Urinary bladder (tissue), 4 donors: Measurements from ENCODE around the gene ARSI. TPM values are rescaled to one million over a fixed set of nuclear protein-coding genes. Genes with fewer than 3 reads are reported as not detected.

Source experiments
- DNase-seq: peaks from one replicate; pipeline ENCODE4 v3.0.0-alpha.2; 2015; ENCODE audit errors: extremely low spot score
- H3K27ac ChIP-seq: one replicate; pipeline ENCODE4 v1.5.1; 2013; ENCODE audit warnings: low read depth, mild to moderate bottlenecking, moderate library complexity
- H3K36me3 ChIP-seq: one replicate; pipeline ENCODE4 v1.6.1; 2013; ENCODE audit warnings: mild to moderate bottlenecking, moderate library complexity; ENCODE audit not compliant: insufficient read depth
- H3K4me1 ChIP-seq: one replicate; pipeline ENCODE4 v1.6.1; 2013; ENCODE audit warnings: mild to moderate bottlenecking, moderate library complexity; ENCODE audit not compliant: insufficient read depth
- H3K4me3 ChIP-seq: one replicate; pipeline ENCODE4 v1.5.1; 2013; ENCODE audit warnings: low read depth, low read length
- WGBS: extraction: QIAGEN DNeasy Blood & Tissue Kit; methylation state at CpG from one replicate; pipeline ENCODE4 v1.1.7; 2013; 5-methylcytosine and 5-hydroxymethylcytosine counted together
- polyA plus RNA-seq: library from polyadenylated mRNA; stranded (reverse); fragments of 200-250 nt; gene quantifications from one replicate; pipeline ENCODE4 v1.2.3, GENCODE V29; 2013
- total RNA-seq: library from RNA; depleted of rRNA; stranded (reverse); fragments of >200 nt; gene quantifications from one replicate; pipeline ENCODE4 v1.2.3, GENCODE V29; 2014
- donor health status: healthy with polysubstance abuse.
- donor health status: healthy.

The ARSI gene
- total and polyA plus RNA-seq, 2 donors: 4.8 to 16.8 TPM

DNA sequence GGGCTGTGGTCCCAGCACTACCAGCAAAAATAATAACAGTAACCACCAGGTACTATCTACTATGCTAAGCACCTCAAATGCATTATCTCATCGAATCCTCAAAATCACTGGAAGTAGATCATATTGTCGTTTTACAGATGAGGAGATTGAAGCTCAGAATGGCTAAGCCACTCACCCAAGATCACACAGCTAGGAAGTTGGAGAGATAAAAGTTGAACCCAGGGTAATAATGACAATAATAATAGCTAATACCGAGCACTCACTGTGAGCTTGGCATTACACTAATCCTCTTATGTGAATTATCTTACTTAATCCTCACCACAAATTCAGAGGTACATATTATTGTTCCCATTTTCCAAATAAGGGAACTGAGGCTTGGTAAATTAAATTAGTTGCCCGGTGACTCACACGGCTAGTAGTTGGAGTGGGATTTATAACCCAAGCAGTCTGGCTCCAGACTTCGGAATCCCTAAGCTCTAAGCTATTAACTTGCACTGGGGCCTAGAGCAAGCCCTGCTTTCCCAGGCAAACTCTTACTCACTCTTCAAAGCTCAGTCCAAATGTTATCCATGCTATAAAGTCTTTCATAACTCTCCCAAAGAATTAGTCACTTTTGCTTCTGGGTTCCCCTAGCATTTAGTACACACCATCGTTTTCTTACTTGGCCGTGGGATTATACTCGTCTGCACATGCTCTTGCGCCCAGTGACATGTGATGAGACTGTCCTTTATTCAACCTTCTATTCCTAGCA lies 3.8 kb downstream of the ARSI start:
- WGBS: 38% methylated on average over 10 of the region's 10 CpGs
- H3K4me1 ChIP-seq: no peaks in the 10 kb centered on the region
- DNase-seq: no peak
- H3K36me3 ChIP-seq: no peaks in the 10 kb centered on the region
- no peak overlapping the region for H3K27ac ChIP-seq
- no peak overlapping the region for H3K4me3 ChIP-seq

DNA sequence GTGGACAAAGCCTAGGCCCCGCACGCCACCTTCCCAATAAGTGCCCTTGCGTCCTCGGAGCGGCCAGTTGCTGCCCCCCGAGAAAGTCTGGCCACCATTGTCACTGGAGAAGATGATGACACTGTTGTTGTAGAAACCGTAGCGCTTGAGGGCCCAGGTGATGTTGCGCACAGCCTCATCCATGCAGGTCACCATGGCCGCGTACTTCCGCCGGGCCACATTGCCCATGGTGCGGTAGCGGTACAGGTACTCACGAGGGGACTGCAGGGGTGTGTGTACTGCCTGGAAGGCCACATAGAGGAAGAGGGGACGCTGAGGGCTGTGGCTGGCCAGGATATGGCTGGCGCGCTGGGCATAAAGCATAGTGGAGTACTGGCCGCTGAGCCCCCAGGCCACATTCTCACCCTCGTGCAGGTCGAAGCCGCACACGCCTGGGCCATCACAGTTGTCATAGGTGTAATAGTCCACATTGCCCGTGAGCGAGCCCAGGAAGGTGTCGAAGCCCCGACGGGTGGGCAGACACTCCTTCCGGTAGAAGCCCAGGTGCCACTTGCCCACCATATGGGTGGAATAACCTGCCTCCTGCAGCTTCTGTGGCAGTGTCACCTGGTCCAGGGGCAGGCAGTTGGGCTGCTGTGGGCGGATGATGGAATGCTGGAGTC lies 4.6 kb downstream of the ARSI start:
- no peaks in the 10 kb centered on the region for H3K4me1 ChIP-seq
- DNase-seq: no peak

DNA sequence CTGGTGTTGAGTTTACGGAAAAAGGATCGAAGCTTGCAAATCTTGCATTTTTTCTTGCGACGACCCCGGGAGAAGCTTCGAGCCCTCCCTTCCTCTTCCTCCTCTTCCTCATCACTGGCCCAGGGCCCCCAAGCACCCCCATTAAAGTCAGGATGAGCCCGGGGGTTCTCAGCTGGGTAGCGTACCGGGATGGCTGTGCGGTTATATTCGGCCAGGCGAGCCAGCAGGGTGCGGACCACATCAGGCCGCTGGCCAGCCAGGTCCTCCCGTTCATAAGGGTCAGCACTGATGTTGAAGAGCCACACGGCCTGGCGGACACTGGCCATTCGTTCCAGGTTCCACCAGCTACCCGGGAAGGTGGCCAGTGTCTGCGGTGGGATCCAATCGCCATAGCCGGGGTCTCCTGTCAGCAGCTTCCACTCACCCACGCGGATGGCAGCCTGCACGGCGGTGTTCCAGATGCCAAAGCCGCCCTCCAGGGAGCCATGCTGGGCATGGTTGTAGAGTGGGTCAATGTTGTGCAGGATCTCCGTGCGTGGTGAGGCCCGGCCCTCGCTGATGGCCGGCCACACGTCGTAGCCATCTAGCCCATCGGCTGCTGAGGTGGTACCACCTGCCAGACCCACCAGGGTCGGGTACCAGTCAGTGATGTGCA lies 5.3 kb downstream of the ARSI start:
- no peaks in the 10 kb centered on the region for H3K4me1 ChIP-seq

More for the DNA sequence above, 4.6 kb downstream of the ARSI start:
- WGBS: 95% methylated on average over 31 of the region's 31 CpGs
- H3K36me3 ChIP-seq: no peaks in the 10 kb centered on the region
- no peak overlapping the region for H3K27ac ChIP-seq
- no peak overlapping the region for H3K4me3 ChIP-seq

DNA sequence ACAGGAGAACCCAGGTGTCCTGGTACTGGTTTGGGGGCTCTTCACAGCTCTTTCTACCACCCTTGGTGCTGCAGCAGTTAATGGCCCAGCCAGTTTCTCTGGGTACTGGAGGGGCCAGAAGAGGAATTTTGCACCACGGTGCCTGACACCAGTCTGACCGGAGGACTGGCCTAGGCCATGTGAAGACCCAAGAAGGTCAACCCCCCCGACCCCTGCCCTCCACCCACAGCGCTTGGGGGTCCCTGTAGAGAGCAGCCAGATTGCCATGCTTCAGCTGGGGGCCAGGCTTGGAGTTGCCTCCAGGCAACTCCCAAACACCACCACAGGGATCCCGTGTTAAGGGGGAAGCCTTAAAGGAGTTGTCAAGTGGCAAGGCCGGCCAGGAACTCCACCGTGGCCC lies 6.2 kb downstream of the ARSI start:
- H3K36me3 ChIP-seq: no peaks in the 10 kb centered on the region
- H3K4me3 ChIP-seq: no peak overlapping the region
- H3K27ac ChIP-seq: no peak overlapping the region
- 92% methylated on average over 7 of the region's 7 CpGs for WGBS
- no peak for DNase-seq
- no peaks in the 10 kb centered on the region for H3K4me1 ChIP-seq

More for the DNA sequence above, 5.3 kb downstream of the ARSI start:
- H3K4me3 ChIP-seq: no peak overlapping the region
- no peaks in the 10 kb centered on the region for H3K36me3 ChIP-seq
- H3K27ac ChIP-seq: no peak overlapping the region
- DNase-seq: no peak
- WGBS: 94% methylated on average over 36 of the region's 36 CpGs

DNA sequence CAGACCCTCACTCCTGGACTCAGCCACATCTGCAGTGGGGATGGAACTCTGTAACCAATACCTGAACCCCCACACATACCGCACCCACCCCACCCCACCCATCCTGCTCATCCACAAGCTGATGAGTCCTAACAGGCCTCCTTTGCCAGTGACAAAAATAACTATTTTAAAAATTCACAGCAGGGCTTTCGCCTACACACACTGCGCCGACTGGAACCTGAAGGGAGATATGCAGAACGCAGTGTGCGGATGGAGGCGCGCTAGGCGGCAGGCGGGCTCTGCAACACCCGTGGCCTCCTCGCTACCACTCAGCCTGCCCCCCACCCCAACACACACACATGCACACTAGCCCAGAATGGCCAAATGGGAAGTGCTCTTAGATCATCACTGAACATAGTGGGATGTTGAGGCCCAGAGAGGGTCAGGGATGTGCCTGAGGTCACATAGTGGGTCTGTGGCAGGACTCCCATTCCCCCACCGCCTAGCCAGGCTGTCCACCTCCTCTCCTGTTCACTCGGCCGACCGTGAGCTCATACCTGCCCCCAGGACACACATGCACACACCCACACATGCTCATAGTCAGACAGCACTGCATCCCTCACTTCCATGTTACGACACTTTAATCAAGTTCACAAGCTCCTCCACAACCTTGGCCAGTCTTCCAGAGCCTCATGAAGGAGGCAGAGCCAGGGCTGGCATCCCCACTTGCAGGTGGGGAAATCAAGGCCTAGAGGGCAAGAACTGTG lies 6.8 kb downstream of the ARSI start:
- H3K36me3 ChIP-seq: no peaks in the 10 kb centered on the region
- DNase-seq: no peak
- H3K27ac ChIP-seq: no peak overlapping the region
- H3K4me3 ChIP-seq: no peak overlapping the region
- 78% methylated on average over 17 of the region's 17 CpGs for WGBS
- no peaks in the 10 kb centered on the region for H3K4me1 ChIP-seq

DNA sequence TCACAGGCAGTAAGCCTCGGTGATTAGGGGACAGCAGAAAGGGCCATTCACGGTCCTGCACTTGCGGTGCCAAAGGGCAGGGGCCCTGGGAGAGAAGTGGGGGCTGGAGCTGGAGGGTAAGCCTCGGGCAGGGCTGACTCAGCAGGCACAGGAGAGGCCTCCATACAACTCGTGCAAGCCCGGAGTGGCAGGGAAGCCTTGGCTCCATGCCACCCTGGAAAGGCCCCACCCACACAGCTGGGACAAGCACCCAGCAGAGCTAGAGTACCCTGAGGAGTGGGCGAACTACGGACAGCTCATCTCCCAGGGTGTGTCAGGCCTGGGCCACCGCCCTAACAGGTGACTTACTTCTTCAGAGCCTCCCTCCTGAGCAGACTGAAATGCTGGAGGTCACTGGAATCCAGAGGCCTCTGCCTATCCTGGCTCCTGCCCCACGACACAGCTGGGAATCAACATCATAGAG lies 7.5 kb downstream of the ARSI start:
- no peak for DNase-seq
- Histone ChIP-seq H3K36me3 (no peaks in the 10 kb centered on the region), H3K4me1 (no peaks in the 10 kb centered on the region), H3K4me3 (no peak overlapping the region), H3K27ac (no peak overlapping the region)
- WGBS: 35% methylated on average over 10 of the region's 10 CpGs

DNA sequence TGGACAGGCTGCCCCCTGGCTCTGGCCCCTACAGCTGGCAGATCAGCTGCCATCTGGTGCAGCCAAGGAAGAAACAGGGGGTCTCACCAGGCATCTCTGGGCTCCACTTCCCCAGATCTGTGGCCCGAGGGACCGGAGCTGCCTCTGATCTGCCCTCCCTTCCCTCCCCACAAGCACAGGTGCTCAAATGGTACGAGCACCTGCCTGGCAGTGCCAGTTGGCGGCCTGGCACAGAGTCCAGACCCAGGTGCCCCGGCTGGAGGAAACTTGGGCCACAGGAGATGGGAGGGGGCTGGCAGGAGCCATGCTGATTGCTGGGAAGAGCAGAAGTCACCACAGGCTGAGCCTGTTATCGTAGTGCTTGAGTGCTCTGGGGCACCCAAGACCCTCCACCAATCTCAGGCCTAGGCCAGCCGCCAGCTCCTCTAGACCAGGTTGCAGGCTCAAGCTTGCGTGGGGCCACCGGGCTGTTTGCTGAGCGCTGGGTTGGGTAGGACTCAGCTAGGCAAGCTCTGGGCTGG lies 8.1 kb downstream of the ARSI start:
- H3K27ac ChIP-seq: no peak overlapping the region
- no peak overlapping the region for H3K4me3 ChIP-seq
- WGBS: 86% methylated on average over 10 of the region's 10 CpGs
- no peaks in the 10 kb centered on the region for H3K36me3 ChIP-seq
- no peak for DNase-seq
- no peaks in the 10 kb centered on the region for H3K4me1 ChIP-seq

DNA sequence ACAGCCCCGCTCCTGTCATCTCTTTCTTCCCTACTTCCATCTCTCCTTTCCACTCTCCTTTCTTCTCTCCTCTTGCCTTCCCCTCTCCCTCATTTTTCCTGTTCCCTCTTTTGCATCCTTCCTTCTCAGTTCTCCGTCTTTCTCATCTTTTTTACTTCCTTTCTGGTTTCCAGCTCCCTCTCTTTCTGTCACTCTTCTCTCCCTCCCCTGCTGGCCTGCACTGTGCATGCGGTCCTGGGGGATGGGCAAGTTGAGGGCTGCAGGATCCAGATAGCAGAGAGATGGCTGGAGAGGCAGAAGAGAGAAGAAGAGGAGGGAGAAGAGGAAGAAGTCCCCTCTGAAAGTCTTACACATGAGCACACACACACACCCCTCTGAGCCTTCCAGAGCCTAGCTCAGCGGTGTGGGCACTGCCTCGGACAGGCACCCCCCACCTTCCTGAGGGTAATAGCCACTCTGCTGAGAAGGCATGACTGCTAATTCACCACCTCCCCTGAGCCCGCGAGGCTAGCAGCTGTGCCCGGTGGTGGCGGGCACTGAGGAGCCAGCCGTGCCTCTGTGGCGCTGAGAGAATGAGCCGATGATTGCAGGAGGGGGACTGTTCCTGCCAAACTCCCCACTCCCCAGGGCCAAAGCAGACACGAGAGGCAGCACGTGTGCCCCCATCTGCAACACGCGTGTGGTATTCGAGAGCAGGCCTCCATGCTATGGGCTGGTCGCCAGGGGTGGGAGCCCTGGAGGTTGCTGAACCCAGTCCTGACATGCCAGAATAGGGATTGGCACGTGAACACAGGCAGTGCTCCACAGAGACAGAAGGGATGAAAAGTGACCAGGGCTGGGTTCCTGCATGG lies 9.4 kb downstream of the ARSI start:
- DNase-seq: no peak
- H3K4me1 ChIP-seq: no peaks in the 10 kb centered on the region
- H3K4me3 ChIP-seq: no peak overlapping the region
- no peaks in the 10 kb centered on the region for H3K36me3 ChIP-seq
- 81% methylated on average over 19 of the region's 19 CpGs for WGBS
- no peak overlapping the region for H3K27ac ChIP-seq

DNA sequence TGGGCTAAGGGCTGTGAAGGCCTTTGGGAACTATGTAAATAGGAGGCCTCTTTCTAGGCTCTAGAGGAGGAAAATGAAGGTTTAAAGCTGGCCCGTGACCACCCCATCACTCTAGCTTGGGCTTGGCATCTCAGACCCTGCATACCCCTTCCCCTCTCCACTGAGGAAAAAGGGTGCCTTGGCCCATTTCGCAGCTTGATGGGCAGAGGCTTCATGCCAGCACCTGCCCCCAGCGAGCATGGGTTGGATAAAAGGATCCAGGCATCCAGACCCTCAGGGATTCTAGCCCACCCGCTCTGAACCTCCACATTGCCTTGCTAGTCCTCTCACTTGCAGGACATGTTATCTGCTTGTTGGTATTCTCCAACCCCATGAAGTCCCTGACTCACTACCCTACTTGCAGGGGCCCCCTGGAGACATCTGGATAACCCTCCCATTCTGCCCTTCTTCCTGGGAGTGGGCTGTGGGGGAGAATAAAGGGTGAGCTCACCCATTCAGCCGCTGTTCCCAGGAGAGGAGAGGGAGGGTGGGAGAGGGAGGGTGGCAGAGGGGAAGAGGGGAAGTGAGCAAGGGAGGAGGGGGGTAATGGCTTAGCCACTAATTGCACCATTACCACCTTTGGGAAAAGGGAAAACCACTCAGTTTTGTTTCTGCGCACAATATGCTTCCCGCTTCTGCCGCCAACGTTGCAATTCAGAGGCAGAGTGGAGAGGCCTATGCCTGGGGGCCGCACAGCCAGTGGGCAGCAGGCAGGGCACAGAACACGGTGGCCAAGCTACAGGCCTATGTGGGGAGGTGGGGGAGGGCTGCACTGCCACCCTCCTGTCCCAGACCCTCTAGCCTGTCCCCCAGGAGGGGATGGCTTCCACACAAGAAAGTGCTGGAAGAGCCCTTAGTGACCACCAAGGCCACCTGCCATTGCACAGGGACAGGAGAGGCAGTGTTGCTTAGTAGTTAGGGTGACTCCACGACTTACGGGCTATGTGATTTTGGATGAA lies 11.0 kb downstream of the ARSI start:
- H3K4me3 ChIP-seq: no peak overlapping the region
- no peaks in the 10 kb centered on the region for H3K4me1 ChIP-seq
- WGBS: 88% methylated on average over 13 of the region's 13 CpGs
- no peak for DNase-seq
- H3K27ac ChIP-seq: no peak overlapping the region
- H3K36me3 ChIP-seq: no peaks in the 10 kb centered on the region

DNA sequence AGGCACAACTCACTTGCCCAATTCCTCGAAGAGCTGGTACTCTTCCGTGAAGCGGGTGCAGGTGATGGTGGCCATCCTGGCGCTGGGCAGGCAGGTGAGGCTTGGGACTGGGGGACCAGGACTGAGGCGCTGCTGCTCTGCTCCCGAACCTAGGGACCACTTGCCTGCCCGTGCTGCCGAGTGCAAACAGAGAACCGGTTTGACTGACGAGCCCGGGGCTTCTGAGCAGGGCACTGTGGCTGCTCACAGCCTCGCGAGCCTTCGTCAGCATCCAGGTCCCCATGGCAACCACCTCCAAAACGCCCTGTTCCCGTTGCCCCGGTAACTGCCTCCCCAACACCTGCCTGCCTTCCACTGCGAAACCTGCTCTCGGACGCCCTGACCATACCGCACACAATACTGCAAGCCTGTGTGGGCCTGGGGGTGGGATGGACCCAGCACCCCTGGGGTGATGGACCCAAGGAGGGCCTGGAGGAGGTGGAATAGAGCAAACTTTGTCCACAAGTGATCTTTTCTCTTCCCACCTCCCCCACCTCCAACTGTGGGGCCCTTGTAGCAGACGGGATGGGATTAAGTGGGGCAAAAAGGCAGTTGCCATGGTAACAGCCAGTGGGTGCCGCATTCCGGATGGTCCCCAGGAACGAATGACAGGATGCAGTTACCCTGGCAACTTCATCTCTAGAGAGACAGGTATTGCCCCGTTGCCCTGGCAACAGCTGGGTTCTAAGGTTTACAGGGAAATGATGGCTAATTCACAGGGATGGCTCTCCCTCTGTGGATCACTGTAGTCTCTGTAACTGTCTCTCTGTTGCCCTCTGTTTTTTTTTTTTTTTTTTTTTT lies 12.9 kb downstream of the ARSI start, which contains the start of gene CAMK2A:
CAMK2A (minus strand) TSS at position 223 of the 840 bp plus-strand sequence; CDS start at position 75, 148 bp downstream.
- 59% methylated on average over 26 of the region's 26 CpGs for WGBS
- Histone ChIP-seq H3K4me3 (no peak within 1 kb of the TSS), H3K27ac (no peak within 1 kb of the TSS), H3K36me3 (no peaks in the 10 kb centered on the region), H3K4me1 (no peaks in the 10 kb centered on the region)
- DNase-seq: no peak

DNA sequence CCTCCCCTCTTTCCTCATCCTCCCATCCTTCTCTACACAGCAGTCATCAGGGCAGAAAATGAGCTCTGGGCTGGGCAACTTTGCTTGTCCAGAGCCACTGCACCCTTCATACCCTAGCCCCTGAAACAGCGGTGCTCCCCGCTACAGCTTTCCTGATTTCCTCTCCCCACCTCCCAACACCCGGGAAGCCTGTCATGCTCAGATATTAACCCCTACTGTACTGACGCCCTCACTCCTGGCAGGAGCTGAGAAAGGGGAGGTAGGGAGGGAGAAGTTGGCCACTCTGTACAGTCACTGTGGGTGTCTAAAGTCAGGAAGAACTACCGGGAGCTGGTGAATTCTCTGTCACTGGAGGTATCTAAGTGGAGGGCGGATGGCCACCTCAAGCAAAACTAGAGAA lies 13.9 kb downstream of the ARSI start:
- no peak for DNase-seq
- 57% methylated on average over 6 of the region's 6 CpGs for WGBS
- H3K4me1 ChIP-seq: no peaks in the 10 kb centered on the region
- H3K4me3 ChIP-seq: no peak overlapping the region
- no peaks in the 10 kb centered on the region for H3K36me3 ChIP-seq
- no peak overlapping the region for H3K27ac ChIP-seq
